A549 (cell line): ENCODE results near the gene RNASE3. TPM values are rescaled to one million over a fixed set of nuclear protein-coding genes. Genes with fewer than 3 reads are reported as not detected.
A peak's percentile ranks its signal among the peaks of the same experiment; 100 is the strongest.

ENCODE experiments used
- ATAC-seq, 2 experiments: fragments of 200-7000 bp in 1 of 2; fragments of >200 bp in 1 of 2; cut with Nextera tagmentation in 1 of 2; cut with Tn5 transposase in 1 of 2; 3 replicates each; pipeline versions ENCODE4 v1.8.0 to v1.9.1; 2018 to 2020; ENCODE audit warnings: mild to moderate bottlenecking in 1 of 2, moderate library complexity in 1 of 2
- CTCF ChIA-PET: fragments of 300-600 bp; sonication (Branson Sonifier 250); formaldehyde crosslinking; extraction: SDS; loops from one replicate; lab custom pipeline; 2021; ENCODE audit warnings: antibody characterized with exemption, inconsistent platforms; lab: Yijun Ruan, JAX
- POLR2A ChIA-PET: fragments of 350-600 bp; formaldehyde crosslinking; extraction: SDS; loops from one replicate; lab custom pipeline; 2021; ENCODE audit warnings: antibody characterized with exemption, inconsistent platforms; lab: Yijun Ruan, JAX
- DNase-seq, 2 experiments: peaks; one replicate each; pipeline versions ENCODE4 v3.0.0 to v3.0.0-alpha.2; 2011 to 2016; ENCODE audit warnings: low read depth in 1 of 2, low spot score in 1 of 2
- FAIRE-seq: peaks from 2 replicates; lab custom pipeline; 2011; peaks lifted over from hg19 to GRCh38; lab: Jason Lieb, UNC
- H3K27ac ChIP-seq, 2 experiments: fragments of >200 bp; sonication (Bioruptor Twin); formaldehyde crosslinking; 3 replicates each; pipeline ENCODE4 v1.5.1; 2016 to 2017
- H3K4me1 ChIP-seq: fragments of >200 bp; sonication (Bioruptor Twin); formaldehyde crosslinking; 3 replicates; pipeline ENCODE4 v1.6.1; 2016
- H3K4me2 ChIP-seq: fragments of >200 bp; sonication (Bioruptor Twin); formaldehyde crosslinking; 3 replicates; pipeline ENCODE4 v1.6.1; 2016
- H3K4me3 ChIP-seq: fragments of >200 bp; sonication (Bioruptor Twin); formaldehyde crosslinking; 3 replicates; pipeline ENCODE4 v1.5.1; 2016
- H3K9me3 ChIP-seq: fragments of >200 bp; sonication (Bioruptor Twin); formaldehyde crosslinking; 3 replicates; pipeline ENCODE4 v1.6.1; 2016
- BCL3 ChIP-seq: fragments of >200 bp; sonication (Bioruptor Twin); formaldehyde crosslinking; IDR thresholded peaks from 3 replicates; pipeline ENCODE4 v1.6.1; 2016
- CBX2 ChIP-seq: fragments of 200-600 bp; sonication (generic); IDR thresholded peaks from 2 replicates; pipeline ENCODE4 v1.6.1; 2016; ENCODE audit warnings: low read depth, mild to moderate bottlenecking, borderline replicate concordance
- CBX8 ChIP-seq: fragments of 200-600 bp; sonication (generic); IDR thresholded peaks from 2 replicates; pipeline ENCODE4 v1.6.1; 2016
- CHD4 ChIP-seq: fragments of 200-600 bp; sonication (generic); IDR thresholded peaks from 2 replicates; pipeline ENCODE4 v1.6.1; 2016; ENCODE audit warnings: antibody characterized with exemption, mild to moderate bottlenecking, borderline replicate concordance
- CTCF ChIP-seq: fragments of >200 bp; sonication (Bioruptor Twin); formaldehyde crosslinking; IDR thresholded peaks from 3 replicates; pipeline ENCODE4 v1.5.1; 2016
- ESRRA ChIP-seq: fragments of 150-350 bp; IDR thresholded peaks from 2 replicates; pipeline ENCODE4 v1.6.1; 2014; ENCODE audit warnings: mild to moderate bottlenecking, low read length, borderline replicate concordance
- FOXS1 ChIP-seq: fragments of 250-450 bp; sonication (Bioruptor Pico); IDR thresholded peaks from 2 replicates; pipeline ENCODE4 v1.5.0; 2020; ENCODE audit warnings: mild to moderate bottlenecking, moderate library complexity
- GATA3 ChIP-seq: IDR thresholded peaks from 2 replicates; pipeline ENCODE4 v1.6.1; 2012; ENCODE audit warnings: borderline replicate concordance
- HES2 ChIP-seq: fragments of >200 bp; sonication (Bioruptor Twin); formaldehyde crosslinking; IDR thresholded peaks from 2 replicates; pipeline ENCODE4 v1.6.1; 2016
- HOXB5 ChIP-seq: fragments of 250-450 bp; sonication (Bioruptor Pico); IDR thresholded peaks from 2 replicates; pipeline ENCODE4 v1.5.0; 2020; ENCODE audit warnings: mild to moderate bottlenecking, moderate library complexity
- JUNB ChIP-seq: fragments of >200 bp; sonication (Bioruptor Twin); formaldehyde crosslinking; IDR thresholded peaks from 2 replicates; pipeline ENCODE4 v1.6.1; 2016
- MAFK ChIP-seq: fragments of 450-650 bp; IDR thresholded peaks from 2 replicates; pipeline ENCODE4 v1.6.1; 2014; ENCODE audit not compliant: partially characterized antibody
- MAZ ChIP-seq: fragments of 150-350 bp; IDR thresholded peaks from 2 replicates; pipeline ENCODE4 v1.6.1; 2014; ENCODE audit warnings: antibody characterized with exemption, low read depth, low read length, borderline replicate concordance
- PHF8 ChIP-seq: fragments of 200-600 bp; sonication (generic); IDR thresholded peaks from 2 replicates; pipeline ENCODE4 v1.6.1; 2016; ENCODE audit warnings: low read depth, mild to moderate bottlenecking, antibody characterized with exemption, moderate library complexity, borderline replicate concordance
- RAD21 ChIP-seq, 2 experiments: fragments of >200 bp in 1 of 2; sonication (Bioruptor Twin) in 1 of 2; formaldehyde crosslinking in 1 of 2; IDR thresholded peaks in 1 of 2; conservative IDR thresholded peaks in 1 of 2; 2 replicates in 1 of 2; 3 replicates in 1 of 2; pipeline ENCODE4 v1.6.1; 2012 to 2018; ENCODE audit warnings: inconsistent platforms in 1 of 2
- RARB ChIP-seq: fragments of 250-450 bp; sonication (Bioruptor Pico); IDR thresholded peaks from 2 replicates; pipeline ENCODE4 v1.8.0; 2021; ENCODE audit warnings: mild to moderate bottlenecking, moderate library complexity
- WGBS: methylation state at CpG from one replicate; pipeline ENCODE4 v1.1.6; 2017; ENCODE audit errors: missing lambda C conversion rate; 5-methylcytosine and 5-hydroxymethylcytosine counted together
- polyA plus RNA-seq, 4 experiments: library from polyadenylated mRNA; depleted of rRNA in 3 of 4; stranded (reverse); fragments of >200 nt; fragmentation: RNase III in 1 of 4; extraction: RNeasy Plus Mini Kit Qiagen cat#74134 plus additional on column Dnase treatment in 1 of 4; gene quantifications; 2 replicates in 3 of 4; 3 replicates in 1 of 4; pipeline ENCODE4 v1.2.3, GENCODE V29; 2011 to 2017
- TF ChIP-seq, protein P1 (sequence below): fragments of 250-450 bp; sonication (Bioruptor Pico); IDR thresholded peaks from 2 replicates; pipeline ENCODE4 v1.5.0; 2021; ENCODE audit warnings: mild to moderate bottlenecking, moderate library complexity, borderline replicate concordance
- TF ChIP-seq, protein P2 (sequence below): IDR thresholded peaks from 2 replicates; pipeline ENCODE4 v1.6.1; 2012; ENCODE audit warnings: low read depth, borderline replicate concordance

Gene RNASE3
- polyA plus RNA-seq, 2 of the 4 experiments (the other 2 are of a cell fraction) = not detected

- DNase-seq = peak; percentile 19 to 48
Measured at GRCh38 chr14:20934148-20934762, 43.1 kb downstream of the RNASE3 start.

GRCh38 chr14:20935303-20935984 lies 44.3 kb downstream of the RNASE3 start:
- no peak overlapping the region for H3K4me3 ChIP-seq
- H3K9me3 ChIP-seq = no peaks in the 10 kb centered on the region
- no peak overlapping the region for H3K4me2 ChIP-seq
- POLR2A ChIA-PET = no interaction called here
- 50% methylated on average over 5 of the region's 5 CpGs for WGBS
- no peak for ATAC-seq
- H3K27ac ChIP-seq = no peak overlapping the region
- CTCF ChIA-PET = no interaction called here
- DNase-seq = no peak
- no peaks in the 10 kb centered on the region for H3K4me1 ChIP-seq
- TF ChIP-seq JUNB = no peak
- no peak for TF ChIP-seq MAFK
- TF ChIP-seq HES2 = no peak
- TF ChIP-seq ESRRA = no peak
- no peak for TF ChIP-seq MAZ
- no peak for TF ChIP-seq CHD4
- TF ChIP-seq FOXS1 (CRISPR knock-in tag) = no peak
- no peak for TF ChIP-seq RARB (CRISPR knock-in tag)
- no peak for TF ChIP-seq GATA3
- TF ChIP-seq, protein P1, sequence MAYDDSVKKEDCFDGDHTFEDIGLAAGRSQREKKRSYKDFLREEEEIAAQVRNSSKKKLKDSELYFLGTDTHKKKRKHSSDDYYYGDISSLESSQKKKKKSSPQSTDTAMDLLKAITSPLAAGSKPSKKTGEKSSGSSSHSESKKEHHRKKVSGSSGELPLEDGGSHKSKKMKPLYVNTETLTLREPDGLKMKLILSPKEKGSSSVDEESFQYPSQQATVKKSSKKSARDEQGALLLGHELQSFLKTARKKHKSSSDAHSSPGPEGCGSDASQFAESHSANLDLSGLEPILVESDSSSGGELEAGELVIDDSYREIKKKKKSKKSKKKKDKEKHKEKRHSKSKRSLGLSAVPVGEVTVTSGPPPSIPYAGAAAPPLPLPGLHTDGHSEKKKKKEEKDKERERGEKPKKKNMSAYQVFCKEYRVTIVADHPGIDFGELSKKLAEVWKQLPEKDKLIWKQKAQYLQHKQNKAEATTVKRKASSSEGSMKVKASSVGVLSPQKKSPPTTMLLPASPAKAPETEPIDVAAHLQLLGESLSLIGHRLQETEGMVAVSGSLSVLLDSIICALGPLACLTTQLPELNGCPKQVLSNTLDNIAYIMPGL (CRISPR knock-in tag) = no peak
- TF ChIP-seq CBX2 = no peak
- TF ChIP-seq, protein P2, sequence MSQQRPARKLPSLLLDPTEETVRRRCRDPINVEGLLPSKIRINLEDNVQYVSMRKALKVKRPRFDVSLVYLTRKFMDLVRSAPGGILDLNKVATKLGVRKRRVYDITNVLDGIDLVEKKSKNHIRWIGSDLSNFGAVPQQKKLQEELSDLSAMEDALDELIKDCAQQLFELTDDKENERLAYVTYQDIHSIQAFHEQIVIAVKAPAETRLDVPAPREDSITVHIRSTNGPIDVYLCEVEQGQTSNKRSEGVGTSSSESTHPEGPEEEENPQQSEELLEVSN = no peak
- TF ChIP-seq PHF8 = no peak
- TF ChIP-seq CBX8 = no peak
- TF ChIP-seq HOXB5 (CRISPR knock-in tag) = no peak
- no peak for TF ChIP-seq BCL3
- no peak for FAIRE-seq

More at GRCh38 chr14:20934148-20934762, 43.1 kb downstream of the RNASE3 start:
- no peaks in the 10 kb centered on the region for H3K4me1 ChIP-seq
- WGBS = 28% methylated on average over 15 of the region's 18 CpGs
- ChIA-PET CTCF (interaction anchor here (1.0 to 1.5 kb wide), 2 partner anchors 61 to 98 kb away, joined by 3 read pairs; no protein-coding TSS in a partner anchor), POLR2A (no interaction called here)
- H3K4me2 ChIP-seq = no peak overlapping the region
- no peaks in the 10 kb centered on the region for H3K9me3 ChIP-seq
- no peak overlapping the region for H3K4me3 ChIP-seq
- peak in 1 of 2 experiments; percentile 88; a peak in 3 of 6 replicates for ATAC-seq
- no peak for FAIRE-seq
- TF ChIP-seq RAD21 (conservative IDR thresholded peaks at IDR 0.05 in 1 of 2, IDR thresholded peaks at IDR 0.05 in 1 of 2) (peak in 1 of 2 experiments; percentile 21; a peak in 1 of 5 replicates), CTCF (peak; percentile 30; the same call in 1 of the 3 replicates)
- TF ChIP-seq, protein P1 (CRISPR knock-in tag) = no peak
- no peak overlapping the region for H3K27ac ChIP-seq
